Measurements from ENCODE around the gene OR9Q1.
"Not testable (repeated sequence)": the region's sequence is repeated elsewhere in the genome, so short reads cannot be mapped to it uniquely, and the experiment has no call there.

DNA sequence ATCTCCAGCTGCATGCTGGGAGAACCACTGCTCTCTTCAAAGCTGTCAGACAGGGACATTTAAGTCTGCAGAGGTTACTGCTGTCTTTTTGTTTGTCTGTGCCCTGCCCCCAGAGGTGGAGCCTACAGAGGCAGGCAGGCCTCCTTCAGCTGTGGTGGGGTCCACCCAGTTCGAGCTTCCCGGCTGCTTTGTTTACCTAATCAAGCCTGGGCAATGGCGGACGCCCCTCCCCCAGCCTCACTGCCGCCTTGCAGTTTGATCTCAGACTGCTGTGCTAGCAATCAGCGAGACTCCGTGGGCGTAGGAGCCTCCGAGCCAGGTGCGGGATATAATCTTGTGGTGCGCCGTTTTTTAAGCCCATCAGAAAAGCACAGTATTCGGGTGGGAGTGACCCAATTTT lies 24.2 kb upstream of the OR9Q1 start:
- TF ChIP-seq, protein P1, sequence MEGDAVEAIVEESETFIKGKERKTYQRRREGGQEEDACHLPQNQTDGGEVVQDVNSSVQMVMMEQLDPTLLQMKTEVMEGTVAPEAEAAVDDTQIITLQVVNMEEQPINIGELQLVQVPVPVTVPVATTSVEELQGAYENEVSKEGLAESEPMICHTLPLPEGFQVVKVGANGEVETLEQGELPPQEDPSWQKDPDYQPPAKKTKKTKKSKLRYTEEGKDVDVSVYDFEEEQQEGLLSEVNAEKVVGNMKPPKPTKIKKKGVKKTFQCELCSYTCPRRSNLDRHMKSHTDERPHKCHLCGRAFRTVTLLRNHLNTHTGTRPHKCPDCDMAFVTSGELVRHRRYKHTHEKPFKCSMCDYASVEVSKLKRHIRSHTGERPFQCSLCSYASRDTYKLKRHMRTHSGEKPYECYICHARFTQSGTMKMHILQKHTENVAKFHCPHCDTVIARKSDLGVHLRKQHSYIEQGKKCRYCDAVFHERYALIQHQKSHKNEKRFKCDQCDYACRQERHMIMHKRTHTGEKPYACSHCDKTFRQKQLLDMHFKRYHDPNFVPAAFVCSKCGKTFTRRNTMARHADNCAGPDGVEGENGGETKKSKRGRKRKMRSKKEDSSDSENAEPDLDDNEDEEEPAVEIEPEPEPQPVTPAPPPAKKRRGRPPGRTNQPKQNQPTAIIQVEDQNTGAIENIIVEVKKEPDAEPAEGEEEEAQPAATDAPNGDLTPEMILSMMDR (conservative IDR thresholded peaks at IDR 0.05; ENCODE audit: low read length): not testable (repeated sequence)
- TF ChIP-seq EZH2phosphoT487 (IDR thresholded peaks at IDR 0.05; ENCODE audit: borderline replicate concordance, low read depth, low read length): not testable (repeated sequence)

Data from OCI-LY7 (cell line).